Measurements from ENCODE around the gene RBM28.

The RBM28 gene

GRCh38 chr7:128358233-128358632, 14.5 kb upstream of the RBM28 start:
- in situ Hi-C loops (cut with MboI; ENCODE audit: low pct_unique_long_range_greater_than_20kb, low sequenced_read_pairs, unreplicated experiment): no loop called here
- TF ChIP-seq CTCF (IDR thresholded peaks at IDR 0.05; ENCODE audit: extremely low read depth, insufficient read depth, missing control alignments): no peak
- DNase-seq (ENCODE audit: low spot score): peak; percentile 15

DNA sequence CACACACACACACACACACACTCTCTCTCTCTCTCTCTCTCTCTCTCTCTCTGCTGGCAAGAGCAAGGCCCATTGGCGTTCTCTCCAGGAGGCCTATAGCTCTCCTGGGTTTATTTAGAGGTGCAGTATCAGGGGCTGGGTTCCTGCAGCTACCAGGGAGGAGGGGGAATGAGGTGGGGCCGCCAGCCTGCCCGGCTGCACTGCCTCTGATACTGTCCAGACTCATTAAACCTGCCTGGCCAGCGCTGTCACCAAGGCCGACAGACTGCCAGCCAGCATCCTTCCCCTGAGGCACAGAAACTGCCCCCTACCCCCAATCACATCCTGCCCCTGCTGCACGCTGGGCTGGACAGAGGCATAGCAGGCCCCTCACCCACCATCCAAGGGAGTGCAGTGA, 13.5 kb upstream of the RBM28 start:
- no peak for TF ChIP-seq CTCF (IDR thresholded peaks at IDR 0.05; ENCODE audit: extremely low read depth, insufficient read depth, missing control alignments)
- in situ Hi-C loops (cut with MboI; ENCODE audit: low pct_unique_long_range_greater_than_20kb, low sequenced_read_pairs, unreplicated experiment): no loop called here
- DNase-seq (ENCODE audit: low spot score): no peak

- no peak for TF ChIP-seq CTCF (IDR thresholded peaks at IDR 0.05; ENCODE audit: extremely low read depth, insufficient read depth, missing control alignments)
- in situ Hi-C loops (cut with MboI; ENCODE audit: low pct_unique_long_range_greater_than_20kb, low sequenced_read_pairs, unreplicated experiment): no loop called here
- DNase-seq (ENCODE audit: low spot score): no peak
These were observed 13.0 kb upstream of the RBM28 start for GRCh38 chr7:128356546-128357216.

DNA sequence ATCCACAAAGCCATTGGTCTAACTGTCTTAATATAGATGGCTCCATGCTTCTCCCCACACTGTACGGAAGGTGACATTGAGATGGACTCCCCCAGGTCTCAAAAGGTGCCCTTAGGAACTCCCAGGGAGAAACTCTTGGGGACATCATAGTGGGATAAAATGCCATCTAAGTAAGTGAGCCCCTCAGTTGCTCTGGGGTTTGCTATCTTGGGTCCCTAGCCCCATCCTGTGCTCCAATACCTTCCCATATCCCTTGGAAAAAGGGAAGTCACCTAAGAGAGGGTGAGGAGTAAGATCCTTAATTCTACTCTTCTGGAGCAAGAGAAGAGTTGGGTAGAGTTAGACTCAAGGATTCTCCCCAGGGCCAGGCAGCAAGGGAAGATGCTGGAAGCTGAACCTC, 9.9 kb upstream of the RBM28 start:
- TF ChIP-seq CTCF (IDR thresholded peaks at IDR 0.05; ENCODE audit: extremely low read depth, insufficient read depth, missing control alignments): no peak
- DNase-seq (ENCODE audit: low spot score): no peak
- in situ Hi-C loops (cut with MboI; ENCODE audit: low pct_unique_long_range_greater_than_20kb, low sequenced_read_pairs, unreplicated experiment): no loop called here

GRCh38 chr7:128353189-128353588, 9.5 kb upstream of the RBM28 start:
- no peak for TF ChIP-seq CTCF (IDR thresholded peaks at IDR 0.05; ENCODE audit: extremely low read depth, insufficient read depth, missing control alignments)
- in situ Hi-C loops (cut with MboI; ENCODE audit: low pct_unique_long_range_greater_than_20kb, low sequenced_read_pairs, unreplicated experiment): no loop called here
- no peak for DNase-seq (ENCODE audit: low spot score)

- no peak for DNase-seq (ENCODE audit: low spot score)
- in situ Hi-C loops (cut with MboI; ENCODE audit: low pct_unique_long_range_greater_than_20kb, low sequenced_read_pairs, unreplicated experiment): no loop called here
- TF ChIP-seq CTCF (IDR thresholded peaks at IDR 0.05; ENCODE audit: extremely low read depth, insufficient read depth, missing control alignments): no peak
These were observed 8.9 kb upstream of the RBM28 start for GRCh38 chr7:128352636-128353035.
